ENCODE measurements around the gene DNASE1L3.

DNASE1L3 gene

GRCh38 chr3:58200846-58201355, 9.9 kb downstream of the DNASE1L3 start:
- DNase-seq (ENCODE audit: low spot score) = no peak

- DNase-seq (ENCODE audit: low spot score) = no peak
Measured at GRCh38 chr3:58200121-58200709, 10.6 kb downstream of the DNASE1L3 start.

DNA sequence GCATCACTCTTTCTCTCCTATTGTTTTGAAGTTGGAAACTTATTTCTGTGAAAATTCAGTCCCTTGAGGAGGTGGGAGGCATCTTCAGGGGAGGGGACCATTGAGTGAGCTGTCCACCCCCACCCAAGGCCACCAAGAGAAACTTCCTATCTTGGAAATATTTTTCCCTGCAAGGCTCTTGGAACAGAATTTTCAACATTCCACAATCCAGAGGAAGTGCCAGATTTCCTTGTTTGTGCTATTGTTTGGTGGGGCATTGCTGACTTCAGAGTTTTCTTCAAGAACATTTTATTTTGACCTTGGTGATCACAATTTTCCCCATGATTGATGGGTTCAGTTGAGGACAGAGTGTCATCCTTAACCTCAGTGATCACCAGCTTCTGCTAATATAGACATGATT, 12.0 kb downstream of the DNASE1L3 start:
- DNase-seq (ENCODE audit: low spot score) = no peak

- DNase-seq (ENCODE audit: low spot score) = no peak
Measured at GRCh38 chr3:58198362-58198761, 12.4 kb downstream of the DNASE1L3 start.

DNA sequence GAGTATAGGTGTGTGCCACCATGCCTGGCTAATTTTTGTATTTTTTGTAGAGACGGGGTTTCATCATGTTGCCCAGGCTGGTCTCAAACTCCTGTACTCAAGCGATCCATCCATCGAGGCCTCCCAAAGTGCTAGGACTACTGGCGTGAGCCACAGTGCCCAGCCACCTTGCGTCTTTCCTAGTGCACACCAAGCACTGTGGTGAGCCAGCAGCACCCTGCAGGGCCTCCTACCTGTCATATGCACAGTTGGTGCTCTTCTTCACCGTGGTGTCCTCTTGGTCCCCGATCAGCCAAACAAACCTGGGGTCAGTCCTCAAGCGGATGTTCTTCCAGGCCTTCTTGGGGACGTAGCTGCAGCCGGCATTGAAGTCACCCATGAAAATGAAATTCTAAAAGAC, 13.2 kb downstream of the DNASE1L3 start:
- DNase-seq (ENCODE audit: low spot score) = no peak

GRCh38 chr3:58193682-58194407, 16.9 kb downstream of the DNASE1L3 start:
- no peak for DNase-seq (ENCODE audit: low spot score)

- DNase-seq (ENCODE audit: low spot score) = no peak
Measured at GRCh38 chr3:58192069-58192468, 18.7 kb downstream of the DNASE1L3 start.

DNA sequence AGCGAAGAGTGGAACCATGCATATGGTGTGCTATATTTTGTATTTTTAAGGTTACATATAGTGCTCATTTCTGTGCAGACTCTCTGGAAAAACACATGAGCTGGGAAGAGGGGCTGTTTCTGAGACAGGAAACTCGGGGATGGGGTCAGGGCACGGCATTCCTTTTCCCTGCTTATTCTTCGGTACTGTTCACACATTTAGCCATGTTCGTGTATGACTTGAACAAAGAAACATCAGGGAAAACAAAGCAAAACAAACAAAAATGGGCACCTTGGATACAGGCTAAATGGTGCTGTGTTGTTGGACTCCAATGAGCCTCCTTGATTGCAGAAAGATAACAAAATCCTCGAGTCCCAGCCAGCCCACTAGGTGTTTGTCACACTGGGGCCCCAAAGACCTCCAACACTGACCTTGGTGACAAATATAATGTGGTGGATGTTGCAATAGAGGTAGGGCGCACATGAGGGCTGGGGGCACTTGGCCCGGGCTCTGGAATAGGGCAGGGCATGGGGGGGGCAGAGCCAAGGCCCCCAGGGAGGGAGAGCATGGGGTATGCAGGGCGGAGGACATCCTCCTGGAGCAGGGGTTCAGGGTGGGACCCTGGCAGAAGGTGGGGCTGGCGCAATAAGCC, 19.3 kb downstream of the DNASE1L3 start:
- no peak for DNase-seq (ENCODE audit: low spot score)

- no peak for DNase-seq (ENCODE audit: low spot score)
Measured at GRCh38 chr3:58190882-58191281, 19.9 kb downstream of the DNASE1L3 start.

DNA sequence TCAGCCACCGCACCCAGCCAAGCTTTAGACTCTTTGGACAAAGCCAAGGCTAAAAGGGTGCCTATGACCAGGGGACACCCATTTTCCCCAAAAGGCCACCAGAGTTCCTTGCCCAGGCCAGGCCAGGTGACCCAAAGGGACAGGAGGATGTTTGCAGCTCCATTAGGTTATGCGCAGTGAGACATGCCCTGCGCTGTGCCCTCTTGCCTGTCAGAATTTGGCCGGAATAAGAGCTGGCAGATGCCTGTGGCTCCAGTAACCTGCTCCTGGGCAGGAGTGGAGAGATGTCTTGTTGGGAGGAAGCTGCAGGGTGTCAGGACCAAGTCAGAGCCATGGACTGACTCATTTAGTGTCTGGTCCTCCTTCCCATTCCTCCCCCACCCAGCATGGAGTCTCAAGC, 20.5 kb downstream of the DNASE1L3 start:
- DNase-seq (ENCODE audit: low spot score) = no peak

DNA sequence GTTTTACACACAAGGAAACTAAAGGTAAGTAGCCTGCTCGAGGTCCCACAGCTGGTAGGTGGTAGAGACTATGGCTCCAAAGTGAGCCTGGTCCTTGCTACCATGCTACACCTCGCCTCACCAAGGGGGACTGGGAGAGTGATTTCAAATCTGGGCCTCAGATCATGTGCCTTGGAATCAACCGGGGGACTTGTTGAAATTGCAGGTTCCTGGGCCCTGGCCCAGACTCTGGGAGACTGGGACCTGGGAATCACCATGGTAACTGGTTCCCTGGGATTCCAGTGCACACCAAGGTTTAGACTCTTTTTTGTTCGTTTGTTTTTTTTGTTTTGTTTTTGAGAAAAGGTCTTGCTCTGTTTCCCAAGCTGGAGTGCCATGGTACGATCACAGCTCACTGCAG, 21.1 kb downstream of the DNASE1L3 start:
- no peak for DNase-seq (ENCODE audit: low spot score)

DNA sequence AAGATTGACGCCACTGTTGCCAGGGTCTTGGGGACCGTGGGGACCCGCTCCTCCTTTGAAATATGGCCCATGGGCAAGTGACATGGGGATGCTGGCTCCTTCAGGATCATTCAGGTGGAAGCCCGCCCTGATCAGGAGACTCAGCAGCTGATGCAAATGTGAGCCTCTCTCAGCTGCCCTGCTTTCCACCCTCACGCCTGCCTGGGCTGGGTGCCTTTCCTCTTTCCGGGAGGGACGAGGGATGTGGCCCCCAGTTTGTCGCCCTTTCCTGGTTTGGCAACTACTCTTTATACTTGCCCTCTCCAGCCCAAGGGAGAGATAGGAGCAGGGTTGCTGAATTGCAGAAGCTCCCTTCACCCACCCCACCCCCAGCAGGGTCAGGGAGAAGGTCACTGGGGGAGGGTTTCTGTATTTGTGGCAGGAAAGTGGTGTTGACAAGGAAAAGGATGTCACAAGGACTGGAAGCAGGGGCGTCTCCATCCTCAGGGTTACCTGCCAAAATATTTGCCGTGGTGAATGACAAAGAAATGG, 21.8 kb downstream of the DNASE1L3 start:
- DNase-seq (ENCODE audit: low spot score) = no peak

DNA sequence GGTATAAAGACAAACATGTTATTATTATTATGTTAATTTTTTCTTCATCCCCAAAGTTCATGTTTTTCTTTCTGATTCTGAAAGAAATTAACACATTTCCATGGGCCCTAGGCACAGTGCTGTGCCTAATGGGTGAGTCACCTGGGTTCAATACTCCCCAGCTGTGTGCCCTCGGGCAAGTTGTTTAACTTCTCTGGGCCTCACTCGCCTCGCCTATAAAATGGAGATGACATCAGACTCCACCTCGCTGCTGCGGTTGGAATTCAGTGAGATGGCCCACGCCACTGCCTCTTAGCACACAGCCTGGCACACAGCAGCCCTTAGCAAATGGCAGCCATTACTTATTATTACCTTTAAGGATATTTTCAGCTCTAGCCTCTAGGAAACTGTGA, 22.6 kb downstream of the DNASE1L3 start:
- DNase-seq (ENCODE audit: low spot score) = no peak

GRCh38 chr3:58184982-58185360, 25.8 kb downstream of the DNASE1L3 start:
- DNase-seq (ENCODE audit: low spot score) = no peak

DNA sequence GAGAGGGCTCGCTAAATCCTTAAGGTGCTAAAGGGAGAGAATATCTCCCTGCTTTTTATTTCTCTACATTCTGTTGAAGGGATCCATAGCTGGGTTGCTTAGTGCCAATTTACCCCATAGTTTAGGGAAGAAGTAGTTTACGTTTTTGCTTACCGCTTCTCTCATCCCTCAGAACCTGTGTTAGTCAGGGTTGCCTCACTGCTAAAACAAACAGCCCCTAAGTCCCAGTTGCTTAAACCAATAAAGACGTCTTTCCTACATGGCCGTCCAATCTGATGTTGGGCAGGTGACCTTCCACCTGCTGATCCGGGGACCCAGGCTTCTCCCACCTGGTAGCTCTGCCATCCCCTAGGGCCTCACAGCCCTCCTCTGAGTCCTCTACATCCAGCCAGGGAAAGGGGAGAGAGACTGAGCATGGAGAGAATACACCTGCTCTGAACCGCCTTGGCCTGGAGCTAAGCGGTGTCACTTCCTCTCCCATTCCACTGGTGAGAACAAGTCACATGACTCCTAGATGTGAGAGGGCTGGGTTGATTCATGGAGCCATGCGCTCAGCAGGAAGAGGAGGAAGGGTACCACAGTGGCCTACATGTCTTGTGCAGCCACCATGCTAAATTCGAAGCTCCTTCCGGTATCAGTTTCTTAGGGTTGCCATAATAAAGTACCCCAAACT, 26.3 kb downstream of the DNASE1L3 start:
- no peak for DNase-seq (ENCODE audit: low spot score)

DNA sequence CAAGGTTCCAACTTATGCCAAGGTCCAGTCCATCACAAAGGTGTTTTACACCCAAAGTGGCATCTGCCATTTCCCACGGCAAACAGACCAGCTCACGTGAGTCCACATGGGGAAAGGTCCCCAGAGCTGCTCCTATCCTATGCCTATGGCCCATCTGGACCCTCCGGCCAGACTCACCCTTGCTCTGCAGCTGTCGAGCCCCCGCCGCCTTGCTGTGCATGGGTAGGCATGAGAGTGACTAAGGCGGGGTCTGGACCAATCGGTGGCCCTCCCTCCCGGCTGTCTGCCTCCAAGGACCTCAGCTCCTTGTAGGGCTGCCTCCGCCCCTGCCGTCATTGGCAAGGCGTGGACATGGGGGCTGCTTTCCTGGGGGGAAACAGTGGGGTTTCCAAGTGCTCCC, 26.9 kb downstream of the DNASE1L3 start:
- no peak for DNase-seq (ENCODE audit: low spot score)

- no peak for DNase-seq (ENCODE audit: low spot score)
Measured at GRCh38 chr3:58183221-58183620, 27.6 kb downstream of the DNASE1L3 start.

GRCh38 chr3:58180940-58181587, 29.7 kb downstream of the DNASE1L3 start:
- DNase-seq (ENCODE audit: low spot score) = peak; percentile 82

DNA sequence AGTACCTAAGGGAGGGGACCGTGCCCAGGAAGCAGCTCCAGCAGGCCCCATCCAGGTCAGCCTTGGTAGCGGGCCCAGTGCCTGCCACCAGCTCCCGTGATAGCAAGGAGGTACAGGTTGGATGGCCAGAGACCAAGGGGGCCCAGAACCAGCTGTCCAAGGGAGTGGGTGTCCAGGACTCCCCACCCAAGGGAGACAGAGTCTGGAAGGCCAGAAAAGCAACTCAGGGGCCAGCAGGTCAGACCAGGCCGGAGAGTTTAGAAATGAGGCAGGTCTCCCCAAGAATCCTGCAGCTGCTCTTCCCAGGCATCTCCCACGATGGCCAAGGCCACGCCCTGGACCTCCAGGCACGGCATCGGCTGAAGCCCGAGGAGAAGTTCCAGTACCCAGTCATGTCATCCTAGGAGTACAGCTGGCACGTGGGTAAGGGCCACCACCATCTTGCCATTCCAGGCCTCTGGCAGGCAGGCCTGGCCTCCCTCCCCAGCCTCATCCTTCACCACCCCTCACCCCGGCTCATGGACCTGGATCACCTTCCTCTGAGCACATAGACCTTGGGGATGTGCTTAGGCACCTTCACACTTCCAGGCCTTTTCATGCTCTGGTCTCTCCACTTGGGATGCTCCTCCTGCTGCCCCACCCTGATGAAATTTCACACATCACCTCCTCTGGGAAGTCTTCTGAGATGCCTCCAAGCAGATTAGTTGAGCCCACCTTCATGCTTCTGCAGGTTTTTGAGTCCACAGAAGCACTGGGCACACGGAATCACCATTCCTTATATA, 30.5 kb downstream of the DNASE1L3 start:
- DNase-seq (ENCODE audit: low spot score) = no peak

GRCh38 chr3:58179235-58180098, 31.3 kb downstream of the DNASE1L3 start:
- no peak for DNase-seq (ENCODE audit: low spot score)

Measured in LoVo (cell line).